Measurements from ENCODE around the gene POPDC2.

Gene POPDC2

GRCh38 chr3:119632216-119632615, 28.2 kb downstream of the POPDC2 start:
- ATAC-seq, result no peak
- TF ChIP-seq ZFP30 (CRISPR knock-in tag; IDR thresholded peaks at IDR 0.05) (no peak), RARB (CRISPR knock-in tag; IDR thresholded peaks at IDR 0.05) (no peak), ARNTL (CRISPR knock-in tag; IDR thresholded peaks at IDR 0.05; ENCODE audit: borderline replicate concordance, low read depth) (no peak), CSDC2 (CRISPR knock-in tag; IDR thresholded peaks at IDR 0.05) (no peak), ZNF565 (CRISPR knock-in tag; conservative IDR thresholded peaks at IDR 0.05; ENCODE audit: low read depth) (no peak), CREB5 (CRISPR knock-in tag; IDR thresholded peaks at IDR 0.05; ENCODE audit: low read depth) (no peak), POU6F1 (CRISPR knock-in tag; IDR thresholded peaks at IDR 0.05; ENCODE audit: borderline replicate concordance, low read depth) (no peak), ZNF8 (CRISPR knock-in tag; IDR thresholded peaks at IDR 0.05) (no peak), PPARA (CRISPR knock-in tag; IDR thresholded peaks at IDR 0.05; ENCODE audit: borderline replicate concordance) (no peak), TSHZ2 (CRISPR knock-in tag; IDR thresholded peaks at IDR 0.05) (no peak)

GRCh38 chr3:119631516-119631915, 28.9 kb downstream of the POPDC2 start:
- ATAC-seq, result no peak
- TF ChIP-seq CSRNP3 (CRISPR knock-in tag; IDR thresholded peaks at IDR 0.05) (no peak), GLIS3 (CRISPR knock-in tag; IDR thresholded peaks at IDR 0.05) (no peak), SNAI2 (CRISPR knock-in tag; IDR thresholded peaks at IDR 0.05) (no peak), ZFP30 (CRISPR knock-in tag; IDR thresholded peaks at IDR 0.05) (no peak)

GRCh38 chr3:119630880-119631329, 29.5 kb downstream of the POPDC2 start:
- ATAC-seq, result no peak
- no peak for TF ChIP-seq BACH2 (CRISPR knock-in tag; IDR thresholded peaks at IDR 0.05; ENCODE audit: borderline replicate concordance)
- TF ChIP-seq ZNF70 (CRISPR knock-in tag; IDR thresholded peaks at IDR 0.05), result no peak
- TF ChIP-seq POU6F1 (CRISPR knock-in tag; IDR thresholded peaks at IDR 0.05; ENCODE audit: borderline replicate concordance, low read depth), result no peak
- no peak for TF ChIP-seq ARNTL (CRISPR knock-in tag; IDR thresholded peaks at IDR 0.05; ENCODE audit: borderline replicate concordance, low read depth)
- TF ChIP-seq TCF4 (CRISPR knock-in tag; IDR thresholded peaks at IDR 0.05; ENCODE audit: borderline replicate concordance), result no peak
- TF ChIP-seq SNAI2 (CRISPR knock-in tag; IDR thresholded peaks at IDR 0.05), result no peak
- no peak for TF ChIP-seq ISL1 (CRISPR knock-in tag; IDR thresholded peaks at IDR 0.05)
- TF ChIP-seq TOX (CRISPR knock-in tag; IDR thresholded peaks at IDR 0.05; ENCODE audit: borderline replicate concordance), result no peak
- TF ChIP-seq ZFP30 (CRISPR knock-in tag; IDR thresholded peaks at IDR 0.05), result no peak
- no peak for TF ChIP-seq OSR1 (CRISPR knock-in tag; IDR thresholded peaks at IDR 0.05)
- no peak for TF ChIP-seq ZC3H10 (CRISPR knock-in tag; IDR thresholded peaks at IDR 0.05)
- TF ChIP-seq ZNF8 (CRISPR knock-in tag; IDR thresholded peaks at IDR 0.05), result no peak
- TF ChIP-seq PATZ1 (CRISPR knock-in tag; IDR thresholded peaks at IDR 0.05; ENCODE audit: borderline replicate concordance), result no peak
- no peak for TF ChIP-seq ZFP3 (CRISPR knock-in tag; IDR thresholded peaks at IDR 0.05)
- no peak for TF ChIP-seq CSRNP3 (CRISPR knock-in tag; IDR thresholded peaks at IDR 0.05)
- TF ChIP-seq ESRRG (CRISPR knock-in tag; IDR thresholded peaks at IDR 0.05), result no peak
- TF ChIP-seq ZNF565 (CRISPR knock-in tag; conservative IDR thresholded peaks at IDR 0.05; ENCODE audit: low read depth), result no peak
- no peak for TF ChIP-seq CREB5 (CRISPR knock-in tag; IDR thresholded peaks at IDR 0.05; ENCODE audit: low read depth)
- no peak for TF ChIP-seq RARB (CRISPR knock-in tag; IDR thresholded peaks at IDR 0.05)
